Measurements from ENCODE around the gene SPATA6.

DNA sequence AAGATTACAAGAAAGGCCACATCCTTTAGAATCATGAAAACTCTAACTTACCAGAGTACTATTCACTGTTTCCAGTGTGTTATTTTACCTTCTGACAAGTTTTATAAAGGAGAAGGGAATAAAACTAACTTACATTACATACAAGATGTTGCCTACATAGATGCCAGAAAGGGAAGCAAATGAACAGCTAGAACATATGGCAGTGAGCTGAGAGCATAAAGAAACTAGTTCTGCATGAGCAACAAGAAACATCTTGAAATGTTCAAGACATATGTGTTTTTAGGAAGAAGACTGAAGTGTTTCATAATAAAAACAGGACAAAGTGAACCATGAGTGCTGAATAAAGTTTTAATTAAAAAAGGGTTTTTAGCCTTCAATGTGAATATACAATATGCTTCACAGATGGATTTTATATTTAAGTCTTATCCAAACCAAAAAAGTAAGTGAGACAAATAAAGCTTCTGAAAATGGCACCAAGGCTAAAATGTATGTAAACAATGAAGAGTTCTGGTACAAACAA is 210.1 kb downstream of the SPATA6 start:
- TF ChIP-seq CTCF (IDR thresholded peaks at IDR 0.05): no peak
- TF ChIP-seq POLR2A (IDR thresholded peaks at IDR 0.05): no peak
